Mesodermal cell (in vitro differentiated cells): ENCODE results near the gene DNAH6.
"Not testable (repeated sequence)": the region's sequence is repeated elsewhere in the genome, so short reads cannot be mapped to it uniquely, and the experiment has no call there.

ENCODE experiments used
- H3K27ac ChIP-seq: 2 replicates; pipeline ENCODE4 v1.7.0; 2013; ENCODE audit warnings: mild to moderate bottlenecking, low read depth, low read length, moderate library complexity; ENCODE audit not compliant: severe bottlenecking
- H3K36me3 ChIP-seq: 2 replicates; pipeline ENCODE4 v1.7.1; 2013; ENCODE audit warnings: mild to moderate bottlenecking, low read length, moderate library complexity; ENCODE audit not compliant: control insufficient read depth, insufficient read depth
- H3K4me1 ChIP-seq: one replicate; pipeline ENCODE4 v1.7.1; 2013; ENCODE audit warnings: mild to moderate bottlenecking, low read length; ENCODE audit not compliant: insufficient read depth, control insufficient read depth, poor library complexity, severe bottlenecking
- H3K4me3 ChIP-seq: 2 replicates; pipeline ENCODE4 v1.7.0; 2013; ENCODE audit warnings: low read length, control low read depth, mild to moderate bottlenecking; ENCODE audit not compliant: insufficient read depth, poor library complexity, severe bottlenecking; ENCODE audit errors: extremely low read depth
- H3K9me3 ChIP-seq: 2 replicates; pipeline ENCODE4 v1.7.1; 2013; ENCODE audit warnings: mild to moderate bottlenecking, low read length, moderate library complexity; ENCODE audit not compliant: control insufficient read depth
- WGBS, 2 experiments: methylation state at CpG; one replicate each; pipeline ENCODE4 v1.1.5; 2013; ENCODE audit warnings: missing lambda C conversion rate in 2 of 2; ENCODE audit not compliant: insufficient coverage in 2 of 2; 5-methylcytosine and 5-hydroxymethylcytosine counted together

Gene DNAH6

DNA sequence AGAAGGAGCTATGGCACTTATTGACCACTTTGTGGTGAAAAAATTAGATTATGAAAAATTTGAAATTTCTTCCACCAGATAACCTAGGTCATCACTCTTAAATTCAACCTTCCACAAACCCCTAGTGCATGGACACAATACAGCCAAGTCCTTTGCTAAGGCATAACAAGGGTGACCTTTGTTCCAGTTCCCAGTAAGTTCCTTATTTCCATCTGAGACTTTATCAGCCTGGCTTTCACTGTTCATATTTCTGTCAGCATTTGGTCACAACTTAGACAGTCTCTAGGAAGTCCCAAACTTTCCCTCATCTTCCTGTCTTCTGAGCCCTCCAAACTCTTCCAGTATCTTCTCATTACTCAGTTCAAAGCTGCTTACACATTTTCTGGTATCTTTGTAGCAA lies 232.0 kb downstream of the DNAH6 start:
- Histone ChIP-seq H3K9me3 (no peaks in the 10 kb centered on the region), H3K4me1 (no peaks in the 10 kb centered on the region), H3K4me3 (no peak overlapping the region), H3K36me3 (no peaks in the 10 kb centered on the region), H3K27ac (no peak overlapping the region)

DNA sequence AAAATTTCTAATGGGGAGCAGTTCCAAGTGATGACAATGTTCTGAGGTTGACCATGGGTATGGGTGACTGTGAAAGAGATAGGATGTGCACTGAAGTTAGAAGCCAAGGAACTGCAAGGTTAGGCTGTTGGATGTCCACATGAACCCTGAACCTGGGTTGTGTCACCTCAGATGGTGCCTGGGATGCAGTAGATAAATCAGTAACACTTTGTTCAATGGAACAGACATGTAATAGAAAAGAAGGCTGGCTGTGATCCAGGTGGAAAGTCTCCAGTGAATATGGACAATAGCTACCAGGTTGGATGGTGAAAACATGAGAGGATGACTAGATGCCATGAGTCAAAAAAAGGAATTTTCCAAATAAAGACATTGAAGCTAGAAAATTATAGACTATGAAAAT lies 233.1 kb downstream of the DNAH6 start:
- Histone ChIP-seq H3K27ac (no peak overlapping the region), H3K4me3 (no peak overlapping the region), H3K9me3 (no peaks in the 10 kb centered on the region), H3K36me3 (no peaks in the 10 kb centered on the region), H3K4me1 (no peaks in the 10 kb centered on the region)

DNA sequence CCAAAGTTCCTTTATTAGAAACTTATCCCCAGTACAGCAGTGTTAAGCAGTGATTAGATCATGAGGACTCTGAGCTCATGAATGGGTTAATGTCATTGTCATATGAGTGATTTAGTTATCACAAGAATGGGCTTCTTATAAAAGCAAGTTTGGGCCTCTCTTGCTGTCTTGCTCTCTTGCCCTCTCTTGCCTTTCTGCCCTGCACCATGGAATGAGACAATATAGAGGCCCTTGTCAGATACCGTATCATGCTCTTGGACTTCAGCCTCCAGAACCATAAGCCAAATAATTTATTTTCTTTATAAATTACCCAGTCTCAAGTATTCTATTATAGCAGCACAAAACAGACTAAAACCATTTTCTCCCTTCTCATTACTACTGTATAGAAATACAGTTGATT lies 238.8 kb downstream of the DNAH6 start:
- Histone ChIP-seq H3K4me1 (no peaks in the 10 kb centered on the region), H3K27ac (no peak overlapping the region), H3K4me3 (no peak overlapping the region), H3K36me3 (no peaks in the 10 kb centered on the region), H3K9me3 (no peaks in the 10 kb centered on the region)
- WGBS, 2 experiments = 100% methylated on average over 1 of the region's 1 CpG; no CpG with 5 or more reads in 1 of the 2 experiments

DNA sequence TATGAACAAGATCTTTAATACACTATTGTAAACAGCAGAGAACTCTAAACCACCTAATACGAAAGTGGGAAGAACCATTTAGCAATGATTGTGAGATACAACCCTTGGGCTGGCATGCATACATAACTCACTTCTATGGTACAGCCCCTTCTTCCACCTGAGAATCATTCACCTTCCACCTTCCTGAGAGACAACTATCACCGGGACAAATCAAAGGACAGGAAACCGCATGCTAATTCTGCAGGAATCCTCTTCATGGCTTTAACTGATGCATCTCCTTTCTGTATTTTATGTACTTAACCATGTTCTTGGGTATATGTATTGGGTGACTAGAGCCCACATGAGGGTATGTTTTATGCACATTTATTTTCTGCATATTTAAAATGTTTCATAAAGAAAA lies 241.3 kb downstream of the DNAH6 start:
- no peak overlapping the region for H3K27ac ChIP-seq
- no peaks in the 10 kb centered on the region for H3K4me1 ChIP-seq
- WGBS, 2 experiments = 75% methylated on average over 3 of the region's 3 CpGs; no CpG with 5 or more reads in 1 of the 2 experiments
- H3K9me3 ChIP-seq = no peaks in the 10 kb centered on the region
- no peak overlapping the region for H3K4me3 ChIP-seq
- no peaks in the 10 kb centered on the region for H3K36me3 ChIP-seq

DNA sequence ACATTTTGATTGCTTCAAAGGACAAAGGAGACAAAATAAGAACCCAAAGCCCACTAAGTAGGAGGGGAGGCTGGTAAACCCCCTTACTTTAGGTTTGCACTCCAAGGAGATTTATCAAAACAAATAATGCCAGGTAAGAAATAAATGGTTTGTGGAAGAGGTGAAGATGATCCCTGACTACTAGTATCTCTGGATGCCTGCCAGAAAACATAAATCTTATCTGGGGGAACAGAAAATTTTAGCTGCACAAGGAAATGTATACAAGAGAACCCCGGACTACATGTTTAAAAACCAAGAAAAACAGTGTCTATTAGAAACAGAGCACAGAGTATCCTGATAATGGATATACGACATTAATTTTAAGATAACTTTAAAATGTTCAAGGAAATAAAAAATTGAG lies 250.5 kb downstream of the DNAH6 start:
- H3K9me3 ChIP-seq = no peaks in the 10 kb centered on the region
- no peaks in the 10 kb centered on the region for H3K36me3 ChIP-seq
- H3K4me1 ChIP-seq = no peaks in the 10 kb centered on the region
- no peak overlapping the region for H3K27ac ChIP-seq
- no CpG with 5 or more reads among the region's 2 CpGs for WGBS, 2 experiments
- no peak overlapping the region for H3K4me3 ChIP-seq

DNA sequence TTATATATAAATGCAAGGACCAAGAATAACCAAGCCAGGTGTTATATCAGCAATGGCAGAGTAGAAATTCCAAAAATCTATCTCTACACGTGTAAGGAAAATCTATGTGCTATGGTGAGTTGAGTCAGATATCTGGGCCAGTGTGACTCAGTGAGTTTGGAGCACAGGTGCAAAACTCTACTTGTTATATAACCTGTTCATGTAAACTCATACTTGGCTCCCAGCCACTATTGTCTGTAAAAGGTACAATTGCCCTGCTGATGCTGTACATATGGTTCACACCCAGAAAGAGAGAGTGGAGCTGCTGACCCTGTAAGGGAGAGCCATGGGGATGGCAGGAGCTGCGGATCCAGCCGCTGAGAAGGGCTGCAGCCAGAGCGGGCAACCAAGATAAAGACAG lies 252.5 kb downstream of the DNAH6 start:
- Histone ChIP-seq H3K9me3 (no peaks in the 10 kb centered on the region), H3K27ac (no peak overlapping the region), H3K4me1 (no peaks in the 10 kb centered on the region), H3K4me3 (no peak overlapping the region), H3K36me3 (no peaks in the 10 kb centered on the region)
- 79 to 86% methylated on average over 3 to 4 of the region's 4 CpGs for WGBS, 2 experiments

DNA sequence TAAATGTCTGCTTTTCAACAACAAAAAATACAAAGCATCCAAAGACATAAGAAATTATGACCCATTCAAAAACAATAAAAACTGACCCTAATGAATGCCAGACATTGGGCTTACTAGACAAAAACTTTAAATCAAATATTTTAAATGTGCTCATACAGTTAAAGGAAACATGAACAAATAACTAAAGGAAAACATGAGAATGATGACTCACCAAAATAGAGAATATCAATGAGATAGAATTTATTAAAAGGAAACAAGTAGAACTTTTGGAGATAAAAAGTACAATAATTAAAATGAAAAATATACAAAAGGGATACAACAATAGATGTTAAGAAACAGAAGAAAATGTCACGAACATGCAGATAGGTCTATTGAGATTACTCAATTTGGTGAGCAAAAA lies 254.0 kb downstream of the DNAH6 start:
- no CpG with 5 or more reads among the region's 1 CpG for WGBS, 2 experiments
- Histone ChIP-seq H3K36me3 (no peaks in the 10 kb centered on the region), H3K4me1 (no peaks in the 10 kb centered on the region), H3K4me3 (no peak overlapping the region), H3K27ac (no peak overlapping the region), H3K9me3 (no peaks in the 10 kb centered on the region)

DNA sequence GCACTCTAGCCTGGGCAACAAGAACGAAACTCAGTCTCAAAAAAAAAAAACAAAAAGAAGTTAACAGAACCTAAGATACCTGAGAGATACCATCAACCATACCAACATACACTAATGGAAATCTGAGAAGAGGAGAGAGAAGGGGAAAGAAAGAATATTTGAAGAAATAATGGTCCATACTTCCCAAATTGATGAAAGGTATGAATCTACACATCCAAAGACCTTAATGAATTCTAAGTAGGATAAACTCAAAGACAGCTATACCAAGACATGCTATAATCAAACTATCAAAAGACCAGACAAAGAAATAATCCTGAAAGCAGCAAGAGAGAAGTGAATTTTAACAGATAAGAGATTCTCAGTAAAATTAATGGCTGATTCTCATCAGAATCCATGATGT lies 255.0 kb downstream of the DNAH6 start:
- no peaks in the 10 kb centered on the region for H3K4me1 ChIP-seq
- no CpG with 5 or more reads among the region's 1 CpG for WGBS, 2 experiments
- H3K9me3 ChIP-seq = no peaks in the 10 kb centered on the region
- H3K4me3 ChIP-seq = no peak overlapping the region
- no peaks in the 10 kb centered on the region for H3K36me3 ChIP-seq
- no peak overlapping the region for H3K27ac ChIP-seq

DNA sequence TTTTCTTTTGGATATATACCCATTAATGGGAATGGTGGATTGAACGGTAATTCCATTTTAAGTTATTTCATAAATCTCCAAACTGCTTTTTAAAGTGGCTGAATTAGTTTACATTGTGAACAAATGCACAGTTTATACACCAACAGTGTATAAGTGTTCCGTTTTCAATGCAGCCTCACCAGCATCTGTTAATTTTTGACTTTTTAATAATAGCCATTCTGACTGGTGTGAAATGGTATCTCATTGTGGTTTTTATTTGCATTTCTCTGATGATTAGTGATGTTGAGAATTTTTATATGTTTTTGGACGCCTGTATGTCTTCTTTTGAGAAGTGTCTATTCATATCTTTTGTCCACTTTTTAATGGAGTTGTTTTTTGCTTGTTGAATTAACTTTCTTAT lies 257.3 kb downstream of the DNAH6 start:
- not testable (repeated sequence) for H3K9me3 ChIP-seq, H3K4me1 ChIP-seq, H3K4me3 ChIP-seq, H3K36me3 ChIP-seq, H3K27ac ChIP-seq
- no CpG with 5 or more reads among the region's 3 CpGs for WGBS, 2 experiments

DNA sequence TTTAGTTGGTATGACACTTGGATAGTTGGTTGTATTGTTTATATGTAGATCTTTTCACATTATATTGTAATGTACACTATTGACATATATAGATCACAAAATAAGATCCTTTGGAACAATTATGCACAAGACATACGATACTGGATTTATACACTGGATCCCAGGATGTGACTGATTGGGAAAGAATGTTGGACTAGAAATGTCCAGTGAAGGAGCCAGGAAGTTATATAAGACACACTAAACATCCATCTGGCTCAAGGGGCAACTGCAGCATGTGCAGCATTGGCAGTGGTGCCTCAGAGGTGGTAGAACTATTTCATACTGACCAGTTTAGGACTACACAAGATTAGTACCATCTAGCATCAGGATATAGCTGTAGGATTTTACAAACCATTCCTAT lies 259.7 kb downstream of the DNAH6 start:
- Histone ChIP-seq H3K9me3 (no peaks in the 10 kb centered on the region), H3K36me3 (no peaks in the 10 kb centered on the region)
- no CpG with 5 or more reads among the region's 1 CpG for WGBS, 2 experiments

DNA sequence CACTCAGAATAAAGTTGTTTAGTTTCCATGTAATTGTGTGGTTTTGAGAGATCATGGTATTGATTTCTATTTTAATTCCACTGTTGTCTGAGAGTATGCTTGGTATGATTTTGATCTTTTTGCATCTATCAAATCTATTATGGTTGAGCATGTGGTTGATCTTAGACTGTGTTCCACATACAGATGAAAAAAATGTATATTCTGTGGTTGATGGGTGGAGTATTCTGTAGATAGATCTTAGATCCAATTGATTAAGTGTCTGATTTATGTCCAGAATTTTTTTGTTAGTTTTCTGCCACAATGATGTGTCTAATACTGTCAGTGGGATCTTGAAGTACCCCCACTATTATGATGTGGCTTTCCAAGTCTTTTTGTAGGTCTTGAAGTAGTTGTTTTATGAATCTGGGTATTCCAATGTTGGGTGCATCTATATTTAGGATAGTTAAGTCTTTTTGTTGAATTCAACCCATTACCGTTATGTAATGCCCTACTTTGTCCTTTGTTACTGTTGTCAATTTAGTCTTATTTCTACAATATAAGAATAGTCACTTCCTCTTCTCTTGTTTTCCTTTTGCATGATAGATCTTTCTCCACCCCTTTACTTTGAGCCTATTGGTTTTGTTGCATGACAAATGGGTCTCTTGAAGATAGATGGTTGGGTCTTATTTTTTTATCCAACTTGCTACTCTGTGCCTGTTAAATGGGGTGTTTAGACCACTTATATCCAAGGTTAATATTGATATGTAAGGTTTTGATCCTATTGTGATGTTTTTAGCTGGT lies 262.8 kb downstream of the DNAH6 start:
- no CpG with 5 or more reads among the region's 1 CpG for WGBS, 2 experiments
- no peaks in the 10 kb centered on the region for H3K36me3 ChIP-seq

More for the DNA sequence above, 259.7 kb downstream of the DNAH6 start:
- no peaks in the 10 kb centered on the region for H3K4me1 ChIP-seq
- H3K27ac ChIP-seq = no peak overlapping the region
- no peak overlapping the region for H3K4me3 ChIP-seq

More for the DNA sequence above, 262.8 kb downstream of the DNAH6 start:
- Histone ChIP-seq H3K27ac (no peak overlapping the region), H3K9me3 (no peaks in the 10 kb centered on the region), H3K4me3 (no peak overlapping the region), H3K4me1 (no peaks in the 10 kb centered on the region)
